GM12878 (cell line): ENCODE measurements around the gene CCDC78. TPM values are rescaled to one million over a fixed set of nuclear protein-coding genes. Genes with fewer than 3 reads are reported as not detected.

Source experiments
- ATAC-seq: fragments of 200-7000 bp; cut with Tn5 transposase; 3 replicates; pipeline ENCODE4 v1.9.1; 2020; ENCODE audit warnings: mild to moderate bottlenecking, moderate library complexity
- BruUV-seq: library from RNA; stranded (reverse); fragments of 400-500 nt; replicated peaks from 2 replicates; lab custom pipeline; 2021; lab: Mats Ljungman, UMichigan
- CTCF ChIA-PET: fragments of 300-600 bp; sonication (Branson Sonifier 250); formaldehyde crosslinking; extraction: SDS; loops from one replicate; lab custom pipeline; 2021; ENCODE audit warnings: inconsistent platforms; lab: Yijun Ruan, JAX
- POLR2A ChIA-PET: fragments of 350-600 bp; formaldehyde crosslinking; extraction: SDS; loops from one replicate; lab custom pipeline; 2021; ENCODE audit warnings: inconsistent platforms; lab: Charles Lee
- RAD21 ChIA-PET: fragments of 300-600 bp; sonication (Branson Sonifier 250); formaldehyde crosslinking; loops from one replicate; lab custom pipeline; 2023; ENCODE audit warnings: antibody characterized with exemption; ENCODE audit not compliant: unreplicated experiment; lab: Charles Lee
- SMC1A ChIA-PET: fragments of 300-600 bp; sonication (Branson Sonifier 250); formaldehyde crosslinking; loops from one replicate; lab custom pipeline; 2023; ENCODE audit not compliant: unreplicated experiment, uncharacterized antibody; lab: Charles Lee
- DNase-seq: peaks from one replicate; pipeline ENCODE4 v3.0.0-alpha.2; 2011; ENCODE audit warnings: low read depth, low spot score
- FAIRE-seq: peaks from 3 replicates; lab custom pipeline; 2011; peaks lifted over from hg19 to GRCh38; lab: Jason Lieb, UNC
- H2AFZ ChIP-seq: 2 replicates; pipeline ENCODE4 v1.6.0; 2011; ENCODE audit warnings: low read depth, low read length, control low read depth; ENCODE audit not compliant: control insufficient read depth
- H3K27ac ChIP-seq: 2 replicates; pipeline ENCODE4 v1.5.1; 2011; ENCODE audit warnings: control low read depth; ENCODE audit not compliant: control insufficient read depth, insufficient read depth
- H3K27me3 ChIP-seq, 2 experiments: replicated peaks in 1 of 2; 2 replicates each; pipeline versions ENCODE4 v1.6.0 to v1.6.1; 2011; ENCODE audit warnings: low read length in 1 of 2; ENCODE audit not compliant: control insufficient read depth in 2 of 2, insufficient read depth in 2 of 2
- H3K36me3 ChIP-seq, 2 experiments: 2 replicates each; pipeline ENCODE4 v1.5.1; 2011; ENCODE audit warnings: low read length in 1 of 2; ENCODE audit not compliant: control insufficient read depth in 2 of 2, insufficient read depth in 2 of 2
- H3K4me1 ChIP-seq: 2 replicates; pipeline ENCODE4 v1.6.1; 2011; ENCODE audit warnings: mild to moderate bottlenecking, low read length, moderate library complexity, mixed read lengths; ENCODE audit not compliant: control insufficient read depth, insufficient read depth
- H3K4me2 ChIP-seq: 2 replicates; pipeline ENCODE4 v1.6.0; 2011; ENCODE audit warnings: control low read depth; ENCODE audit not compliant: control insufficient read depth, insufficient read depth
- H3K4me3 ChIP-seq: fragments of 200-600 bp; sonication (generic); 2 replicates; pipeline ENCODE4 v1.5.1; 2016
- H3K79me2 ChIP-seq: 2 replicates; pipeline ENCODE4 v1.6.0; 2011; ENCODE audit warnings: low read length; ENCODE audit not compliant: control insufficient read depth, insufficient read depth
- H3K9ac ChIP-seq: 2 replicates; pipeline ENCODE4 v1.8.0; 2011; ENCODE audit warnings: low read length, control low read depth, mixed read lengths; ENCODE audit not compliant: control insufficient read depth, insufficient read depth
- H3K9me3 ChIP-seq: replicated peaks from 3 replicates; pipeline ENCODE4 v1.5.1; 2011; ENCODE audit warnings: mild to moderate bottlenecking, low read length; ENCODE audit not compliant: control insufficient read depth, insufficient read depth
- H4K20me1 ChIP-seq: 2 replicates; pipeline ENCODE4 v1.6.0; 2011; ENCODE audit not compliant: control insufficient read depth, insufficient read depth
- EZH2 ChIP-seq: IDR thresholded peaks from 2 replicates; pipeline ENCODE4 v1.6.1; 2012; ENCODE audit warnings: low read depth, mild to moderate bottlenecking, control low read depth, inconsistent platforms, low read length, borderline replicate concordance; ENCODE audit not compliant: control insufficient read depth
- POLR2A ChIP-seq: IDR thresholded peaks from 2 replicates; pipeline ENCODE4 v1.6.1; 2011; ENCODE audit warnings: low read depth, mild to moderate bottlenecking, low read length
- PRDM15 ChIP-seq: fragments of 450-650 bp; formaldehyde crosslinking; IDR thresholded peaks from 2 replicates; pipeline ENCODE4 v1.4.0; 2020; ENCODE audit warnings: mild to moderate bottlenecking, moderate library complexity
- RAD21 ChIP-seq: IDR thresholded peaks from 2 replicates; pipeline ENCODE4 v1.6.1; 2011; ENCODE audit warnings: mild to moderate bottlenecking, low read depth, low read length, moderate library complexity; ENCODE audit not compliant: insufficient read depth
- SIX5 ChIP-seq: IDR thresholded peaks from 2 replicates; pipeline ENCODE4 v1.6.1; 2011; ENCODE audit warnings: mild to moderate bottlenecking, low read depth, low read length, moderate library complexity; ENCODE audit not compliant: severe bottlenecking
- TCF12 ChIP-seq: IDR thresholded peaks from 2 replicates; pipeline ENCODE4 v1.6.1; 2011; ENCODE audit warnings: low read depth, mild to moderate bottlenecking, low read length
- WGBS: methylation state at CpG from one replicate; pipeline ENCODE4 v1.1.6; 2016; ENCODE audit warnings: low lambda C conversion rate; ENCODE audit not compliant: insufficient replicate concordance, insufficient coverage; ENCODE audit errors: missing lambda C conversion rate; 5-methylcytosine and 5-hydroxymethylcytosine counted together
- in situ Hi-C: fragments of 300-500 bp; cut with MboI; formaldehyde crosslinking; loops from 9 replicates; pipeline ENCODE4 v1.14.3; 2018; ENCODE audit warnings: mixed read lengths
- intact Hi-C: fragments of 100-400 bp; cut with micrococcal nuclease; formaldehyde crosslinking; loops from one replicate; pipeline ENCODE4 v1.14.2; 2022; ENCODE audit not compliant: unreplicated experiment
- polyA plus RNA-seq, 11 experiments: library from polyadenylated mRNA; depleted of rRNA in 4 of 11; unstranded in 6 of 11; stranded (reverse) in 5 of 11; fragments of >200 nt; fragmentation: Nextera tagmentation in 4 of 11; fragmentation: Illumina TruSeq in 1 of 11; extraction: Ambion mirVana in 4 of 11; extraction: Trizol in 1 of 11; gene quantifications; 1 replicate in 1 of 11; 2 replicates in 10 of 11; pipeline versions ENCODE4 v1.2.1 to v1.2.3, GENCODE V29; 2011 to 2016; ENCODE audit warnings: inconsistent platforms in 2 of 11, missing spikeins in 2 of 11, low read depth in 1 of 11
- total RNA-seq, 4 experiments: library from RNA; depleted of rRNA in 3 of 4; stranded (reverse); fragments of >200 nt in 3 of 4; fragmentation: Illumina TruSeq in 1 of 4; extraction: Trizol in 1 of 4; gene quantifications; 2 replicates each; pipeline versions ENCODE4 v1.2.1 to v1.2.3, GENCODE V29; 2013 to 2021

Gene CCDC78
- total and polyA plus RNA-seq, 10 of the 15 experiments (the other 5 are each of a cell fraction or from before 2014, with no cell fraction given), result 0.10 to 26.2 (median 5.4) TPM

DNA sequence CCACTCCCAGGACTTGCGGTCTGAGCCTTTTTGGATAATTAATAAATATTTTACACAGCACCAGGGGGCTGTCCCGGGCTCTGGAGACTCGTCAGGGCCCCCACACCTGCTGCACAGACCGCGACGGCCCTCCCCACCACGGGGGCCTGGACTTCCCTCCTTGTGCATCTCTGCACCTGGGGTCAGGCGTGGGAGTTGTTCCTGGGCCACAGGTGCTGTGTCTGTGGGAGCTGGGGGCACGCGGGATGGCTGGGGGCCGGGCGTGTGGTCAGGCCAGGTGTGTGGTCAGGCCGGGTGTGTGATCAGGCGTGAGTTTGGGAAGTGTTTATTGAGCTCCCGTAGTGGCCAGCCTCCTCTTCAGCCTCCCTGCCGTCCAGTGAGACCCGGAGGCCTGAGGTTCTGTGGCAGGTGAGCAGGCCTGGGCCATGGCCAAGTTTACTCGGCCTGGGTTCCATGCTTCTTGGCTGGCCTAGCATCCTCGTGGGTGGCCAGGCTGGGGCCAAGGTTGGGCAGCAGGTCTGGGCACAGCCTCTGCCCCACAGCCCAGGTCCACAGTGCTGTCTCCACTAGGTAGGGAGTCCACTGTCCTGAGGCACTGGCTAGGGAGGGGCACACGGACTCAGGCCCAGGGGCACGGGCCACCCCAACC lies 47.9 kb downstream of the CCDC78 start:
- BruUV-seq, result no TSS peak
- CTCF ChIA-PET, result interaction anchor here (0.9 kb wide), 1 partner anchor 10 kb away, joined by 4 read pairs; the partner anchor contains the start of gene RHOT2
- no peak for DNase-seq
- Histone ChIP-seq H4K20me1 (peaks cover 6% of the 10 kb centered on the region; the same call in 1 of the 2 replicates), H2AFZ (no peak overlapping the region), H3K9ac (no peak overlapping the region), H3K9me3 (no peaks in the 10 kb centered on the region), H3K79me2 (peaks cover 18% of the 10 kb centered on the region), H3K4me2 (no peak overlapping the region), H3K27me3 (no peaks in the 10 kb centered on the region), H3K36me3 (peaks cover 6 to 7% of the 10 kb centered on the region in 2 experiments; a peak in 2 of 4 replicates), H3K4me1 (peaks cover 13% of the 10 kb centered on the region), H3K4me3 (no peak overlapping the region), H3K27ac (no peak overlapping the region)
- FAIRE-seq, result no peak
- WGBS, result 22% methylated on average over 21 of the region's 21 CpGs
- intact Hi-C loops, result no loop called here
- TF ChIP-seq POLR2A (peak; percentile 47; the same call in 1 of the 2 replicates), TCF12 (0 out of 2 replicates have a peak, but pooled peaks have one; percentile 37), RAD21 (no peak)
- RAD21 ChIA-PET, result interaction anchor here (0.6 kb wide), 1 partner anchor 1043 kb away, joined by 4 read pairs; no protein-coding TSS in a partner anchor
- SMC1A ChIA-PET, result no interaction called here
- POLR2A ChIA-PET, result no interaction called here
- ATAC-seq, result no peak
- in situ Hi-C loops, result no loop called here

- Histone ChIP-seq H3K9me3 (no peaks in the 10 kb centered on the region), H4K20me1 (peaks cover 6% of the 10 kb centered on the region; the same call in 1 of the 2 replicates), H3K4me1 (peaks cover 7% of the 10 kb centered on the region), H2AFZ (no peak overlapping the region), H3K9ac (no peak overlapping the region), H3K27ac (no peak overlapping the region), H3K4me3 (no peak overlapping the region), H3K4me2 (no peak overlapping the region), H3K79me2 (peaks cover 14% of the 10 kb centered on the region), H3K36me3 (peaks cover under 1 to 6% of the 10 kb centered on the region in 2 experiments; a peak in 2 of 4 replicates), H3K27me3 (no peaks in the 10 kb centered on the region)
- no TSS peak for BruUV-seq
- ChIA-PET RAD21 (no interaction called here), POLR2A (no interaction called here), SMC1A (no interaction called here), CTCF (no interaction called here)
- in situ Hi-C loops, result no loop called here
- WGBS, result 67% methylated on average over 54 of the region's 57 CpGs
- no peak for FAIRE-seq
- no peak for ATAC-seq
- DNase-seq, result no peak
- intact Hi-C loops, result no loop called here
- TF ChIP-seq EZH2 (no peak), SIX5 (no peak), PRDM15 (CRISPR knock-in tag) (no peak)
These were observed 48.7 kb downstream of the CCDC78 start for GRCh38 chr16:677316-678190.
